ENCODE results near the gene BHLHA15.

Gene BHLHA15

DNA sequence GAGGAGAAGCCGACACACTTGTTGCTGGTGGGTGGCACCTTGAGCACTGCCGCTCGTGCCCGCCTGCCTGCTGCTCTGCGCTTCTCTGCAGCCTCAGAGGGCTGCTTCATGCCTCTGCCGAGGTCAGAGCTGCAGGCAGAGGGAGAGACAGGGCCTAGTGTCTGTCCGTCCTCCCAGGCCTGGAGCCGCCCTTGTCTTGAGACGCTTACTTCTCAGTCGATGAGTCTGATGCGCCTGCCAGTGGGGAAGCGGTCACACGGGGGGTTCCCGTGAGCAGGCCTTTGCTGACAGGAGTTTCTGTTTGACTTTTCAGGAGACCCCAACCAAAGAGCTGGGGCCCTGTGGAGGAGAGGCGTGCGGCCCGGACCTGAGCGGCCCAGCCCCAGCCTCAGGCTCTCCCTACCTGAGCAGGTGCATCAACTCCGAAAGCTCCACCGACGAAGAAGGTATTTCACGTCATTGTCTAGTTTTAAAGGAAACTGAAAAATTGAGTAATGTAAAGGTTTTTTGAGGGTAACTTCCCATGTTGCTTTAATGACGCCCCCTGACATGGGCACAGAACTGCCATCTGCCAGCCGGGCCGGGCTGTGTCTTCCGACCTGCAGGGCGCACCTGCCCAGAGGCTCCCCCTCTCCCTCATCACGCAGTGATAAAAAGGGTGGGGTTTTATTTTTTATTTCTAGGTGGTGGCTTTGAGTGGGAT lies 7.8 kb upstream of the BHLHA15 start:
- H3K4me3 ChIP-seq (ENCODE audit: low read depth, low read length): no peak overlapping the region
- TF ChIP-seq, protein P1, sequence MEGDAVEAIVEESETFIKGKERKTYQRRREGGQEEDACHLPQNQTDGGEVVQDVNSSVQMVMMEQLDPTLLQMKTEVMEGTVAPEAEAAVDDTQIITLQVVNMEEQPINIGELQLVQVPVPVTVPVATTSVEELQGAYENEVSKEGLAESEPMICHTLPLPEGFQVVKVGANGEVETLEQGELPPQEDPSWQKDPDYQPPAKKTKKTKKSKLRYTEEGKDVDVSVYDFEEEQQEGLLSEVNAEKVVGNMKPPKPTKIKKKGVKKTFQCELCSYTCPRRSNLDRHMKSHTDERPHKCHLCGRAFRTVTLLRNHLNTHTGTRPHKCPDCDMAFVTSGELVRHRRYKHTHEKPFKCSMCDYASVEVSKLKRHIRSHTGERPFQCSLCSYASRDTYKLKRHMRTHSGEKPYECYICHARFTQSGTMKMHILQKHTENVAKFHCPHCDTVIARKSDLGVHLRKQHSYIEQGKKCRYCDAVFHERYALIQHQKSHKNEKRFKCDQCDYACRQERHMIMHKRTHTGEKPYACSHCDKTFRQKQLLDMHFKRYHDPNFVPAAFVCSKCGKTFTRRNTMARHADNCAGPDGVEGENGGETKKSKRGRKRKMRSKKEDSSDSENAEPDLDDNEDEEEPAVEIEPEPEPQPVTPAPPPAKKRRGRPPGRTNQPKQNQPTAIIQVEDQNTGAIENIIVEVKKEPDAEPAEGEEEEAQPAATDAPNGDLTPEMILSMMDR (conservative IDR thresholded peaks at IDR 0.05; ENCODE audit: low read depth, low read length): no peak
- no peak for DNase-seq (ENCODE audit: low read depth)

DNA sequence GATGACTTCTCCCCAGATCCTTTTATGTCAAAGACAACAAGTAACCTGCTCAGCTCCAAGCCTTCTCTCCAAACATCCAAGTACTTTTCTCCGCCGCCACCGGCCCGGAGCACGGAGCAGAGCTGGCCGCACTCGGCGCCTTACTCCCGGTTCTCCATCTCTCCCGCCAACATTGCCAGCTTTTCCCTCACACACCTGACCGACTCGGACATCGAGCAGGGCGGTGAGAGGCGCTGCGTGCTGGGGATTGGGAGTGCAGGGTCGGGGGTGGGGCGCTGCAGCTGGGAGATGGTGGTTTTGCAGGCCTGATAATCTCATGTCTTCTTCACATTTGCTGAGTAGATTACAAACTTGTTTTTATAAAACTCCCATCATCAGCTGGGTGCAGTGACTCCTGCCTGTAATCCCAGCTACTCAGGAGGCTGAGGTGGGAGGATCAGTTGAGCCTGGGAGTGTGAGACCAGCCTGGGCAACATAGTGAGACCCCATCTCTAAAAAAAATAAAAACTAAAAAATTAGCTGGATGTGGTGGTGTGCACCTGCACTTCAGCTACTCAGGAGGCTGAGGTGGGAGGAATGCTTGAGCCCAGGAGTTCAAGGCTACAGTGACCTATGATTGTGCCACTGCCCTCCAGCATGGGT lies 7.2 kb upstream of the BHLHA15 start:
- no peak for DNase-seq (ENCODE audit: low read depth)

GRCh38 chr7:98204670-98205069 lies 6.6 kb upstream of the BHLHA15 start:
- DNase-seq (ENCODE audit: low read depth): no peak
- H3K4me3 ChIP-seq (ENCODE audit: low read depth, low read length): no peak overlapping the region
- TF ChIP-seq, protein P1 (conservative IDR thresholded peaks at IDR 0.05; ENCODE audit: low read depth, low read length): no peak

More for the DNA sequence above, 7.2 kb upstream of the BHLHA15 start:
- H3K4me3 ChIP-seq (ENCODE audit: low read depth, low read length): no peak overlapping the region
- TF ChIP-seq, protein P1 (conservative IDR thresholded peaks at IDR 0.05; ENCODE audit: low read depth, low read length): no peak

DNA sequence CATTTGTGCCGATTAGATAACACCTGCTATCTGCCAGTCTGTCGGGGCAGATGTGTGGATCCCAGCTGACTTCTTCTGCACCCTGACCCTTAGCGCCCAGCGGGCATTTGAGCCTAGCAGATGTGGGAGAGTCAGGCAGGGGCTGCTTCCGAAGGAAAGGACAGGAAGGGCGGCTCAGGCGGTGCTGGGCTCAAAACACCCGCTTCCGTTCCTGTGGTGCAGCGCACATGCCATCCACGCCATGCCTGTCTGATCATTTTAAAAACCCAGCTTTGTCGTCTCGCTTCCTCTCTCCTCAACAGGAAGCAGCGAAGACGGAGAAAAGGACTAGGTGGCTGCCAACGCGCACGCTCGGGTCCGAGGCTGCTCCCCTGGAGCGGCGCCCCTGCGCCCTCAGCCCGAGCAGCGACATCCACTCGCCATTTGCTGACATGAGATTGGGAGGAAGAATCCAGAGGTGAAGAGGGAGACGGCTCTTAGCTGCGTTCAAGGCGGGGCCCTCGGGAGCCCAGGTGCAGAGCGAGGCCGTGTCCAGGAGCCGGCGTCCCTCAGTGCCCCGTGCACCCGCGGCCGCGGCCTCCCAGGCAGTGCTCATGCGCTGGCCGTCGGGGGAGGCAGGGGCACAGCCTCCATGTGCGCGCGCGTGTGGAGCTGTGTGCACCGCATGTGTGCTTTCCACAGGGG lies 5.9 kb upstream of the BHLHA15 start:
- no peak overlapping the region for H3K4me3 ChIP-seq (ENCODE audit: low read depth, low read length)
- TF ChIP-seq, protein P1 (conservative IDR thresholded peaks at IDR 0.05; ENCODE audit: low read depth, low read length): no peak
- DNase-seq (ENCODE audit: low read depth): no peak

DNA sequence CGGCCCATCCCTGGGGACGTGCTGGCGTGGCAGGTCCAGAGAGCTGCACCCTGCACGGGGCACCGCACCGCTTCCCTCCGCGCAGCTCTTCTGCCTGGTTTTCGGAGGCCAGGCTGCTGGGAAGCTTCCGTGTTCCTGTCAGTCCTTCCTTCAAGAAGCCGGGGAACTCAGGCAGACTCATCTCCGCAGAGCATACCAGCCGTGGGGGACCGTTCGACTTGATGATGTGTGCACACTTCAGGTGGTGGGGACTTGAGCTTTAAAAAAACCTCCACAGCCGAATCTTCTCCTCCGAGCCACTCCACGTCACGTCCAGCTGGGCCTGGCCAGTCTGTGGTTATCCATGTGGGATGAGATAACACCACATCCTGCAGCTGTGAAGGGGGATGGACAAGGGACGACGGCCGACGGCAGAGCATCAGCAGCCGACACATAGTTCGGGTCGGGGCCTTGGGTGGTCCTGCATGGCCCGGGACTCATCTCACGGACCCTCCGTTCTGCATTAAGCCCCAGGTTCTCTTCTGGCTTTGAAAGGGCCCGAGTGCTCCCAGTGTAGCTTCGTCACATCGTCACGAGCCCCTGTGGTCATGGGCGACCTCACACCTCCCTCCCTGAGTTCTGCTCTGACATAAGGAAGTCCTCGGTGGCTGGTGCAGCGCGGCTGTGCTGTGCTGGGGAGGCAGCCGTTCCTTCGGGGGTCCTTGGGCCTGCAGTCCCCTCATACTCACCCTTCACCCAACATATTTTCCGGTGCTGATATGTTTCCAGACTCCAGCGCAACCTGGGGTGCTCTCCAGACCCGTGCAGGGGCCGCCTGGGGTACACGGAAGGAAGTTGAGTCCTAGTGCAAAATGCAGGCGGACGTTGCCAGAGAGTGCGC lies 4.5 kb upstream of the BHLHA15 start:
- no peak for DNase-seq (ENCODE audit: low read depth)
- TF ChIP-seq, protein P1 (conservative IDR thresholded peaks at IDR 0.05; ENCODE audit: low read depth, low read length): no peak
- no peak overlapping the region for H3K4me3 ChIP-seq (ENCODE audit: low read depth, low read length)

DNA sequence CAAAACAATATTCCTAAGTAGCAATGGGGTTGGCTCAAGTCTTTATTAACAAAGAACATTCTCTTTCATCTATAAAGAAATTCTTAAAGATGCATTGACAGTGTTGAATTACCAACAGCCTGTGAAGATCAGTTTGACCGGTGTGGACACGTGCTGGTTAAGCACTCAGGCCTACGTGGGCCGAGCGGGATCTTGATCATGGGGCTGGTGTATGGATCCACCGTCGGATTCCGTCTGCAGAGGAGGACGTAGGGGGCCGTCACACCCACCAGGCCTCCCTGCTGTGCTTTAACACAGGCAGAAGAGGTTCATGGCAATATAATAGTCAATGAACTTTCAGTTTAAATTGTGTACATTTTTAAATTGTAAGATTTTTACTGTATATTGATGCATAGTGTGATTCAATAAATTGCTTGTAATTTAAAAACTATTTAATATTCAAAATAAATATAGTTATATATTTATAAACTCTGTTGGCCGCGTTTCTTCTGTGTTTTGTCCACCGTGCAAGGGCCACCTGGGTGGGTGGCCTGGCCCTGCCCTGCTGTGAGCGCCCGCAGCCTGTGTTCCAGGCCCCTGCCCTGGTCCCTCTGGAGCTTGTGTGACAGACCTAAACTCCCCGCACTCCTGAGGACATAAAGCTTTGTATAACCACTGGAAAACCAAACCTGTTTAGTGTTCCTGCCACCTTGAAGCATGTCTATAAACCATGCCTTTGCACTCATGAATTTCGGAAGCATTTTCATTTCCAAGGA lies 1.9 kb upstream of the BHLHA15 start:
- TF ChIP-seq, protein P1 (conservative IDR thresholded peaks at IDR 0.05; ENCODE audit: low read depth, low read length): no peak
- DNase-seq (ENCODE audit: low read depth): no peak
- no peak overlapping the region for H3K4me3 ChIP-seq (ENCODE audit: low read depth, low read length)

Data from choroid plexus epithelial cell (primary cell).